ENCODE results near the gene PPCDC. TPM values are rescaled to one million over a fixed set of nuclear protein-coding genes. Genes with fewer than 3 reads are reported as not detected.
"Not testable (repeated sequence)": the region's sequence is repeated elsewhere in the genome, so short reads cannot be mapped to it uniquely, and the experiment has no call there.

The PPCDC gene
- total and polyA plus RNA-seq, 12 donors: 17.4 to 36.4 (median 24.7) TPM

- Histone ChIP-seq H3K9me3 (replicated peaks in 1 of 3) (peaks cover 0 to 7% (median 0%) of the 10 kb centered on the region in 3 donors), H3K36me3 (replicated peaks in 1 of 2) (no peaks in the 10 kb centered on the region), H3K4me3 (no peak overlapping the region), H3K27me3 (no peaks in the 10 kb centered on the region), H3K27ac (no peak overlapping the region), H3K4me1 (replicated peaks in 1 of 2) (no peaks in the 10 kb centered on the region)
- intact Hi-C loops (cut with DNase I): no loop called here
- peak in 2 of 7 donors; percentile 14 to 60 for DNase-seq
- WGBS, 4 donors: 53 to 60% (median 58%) methylated on average over 3 of the region's 3 CpGs
- TF ChIP-seq POLR2A (IDR thresholded peaks at IDR 0.05) (no peak), CTCF (IDR thresholded peaks at IDR 0.05) (no peak)
Observed at GRCh38 chr15:75073197-75073596, 49.8 kb downstream of the PPCDC start.

- intact Hi-C loops (cut with DNase I): no loop called here
- 85 to 97% (median 88%) methylated on average over 2 of the region's 2 CpGs; no CpG with 5 or more reads in 1 of the 4 donors for WGBS, 4 donors
- peak in 2 of 7 donors; percentile 6 to 23 for DNase-seq
Observed at GRCh38 chr15:75076277-75076676, 52.9 kb downstream of the PPCDC start.

GRCh38 chr15:75077551-75077961, 54.2 kb downstream of the PPCDC start:
- WGBS, 4 donors: 80 to 88% (median 85%) methylated on average over 3 to 4 of the region's 4 CpGs

More at GRCh38 chr15:75076277-75076676, 52.9 kb downstream of the PPCDC start:
- Histone ChIP-seq H3K27ac (no peak overlapping the region), H3K4me1 (replicated peaks in 1 of 2) (no peaks in the 10 kb centered on the region), H3K36me3 (replicated peaks in 1 of 2) (no peaks in the 10 kb centered on the region), H3K4me3 (no peak overlapping the region), H3K27me3 (no peaks in the 10 kb centered on the region), H3K9me3 (replicated peaks in 1 of 3) (peaks cover 0 to 7% (median 0%) of the 10 kb centered on the region in 3 donors)
- TF ChIP-seq POLR2A (IDR thresholded peaks at IDR 0.05) (no peak), CTCF (IDR thresholded peaks at IDR 0.05) (no peak)

GRCh38 chr15:75081150-75081549, 57.8 kb downstream of the PPCDC start:
- Histone ChIP-seq H3K4me1 (replicated peaks in 1 of 2) (no peaks in the 10 kb centered on the region), H3K9me3 (replicated peaks in 1 of 3) (no peaks in the 10 kb centered on the region), H3K27me3 (no peaks in the 10 kb centered on the region), H3K27ac (no peak overlapping the region), H3K36me3 (replicated peaks in 1 of 2) (no peaks in the 10 kb centered on the region), H3K4me3 (no peak overlapping the region)
- 92 to 97% (median 94%) methylated on average over 8 of the region's 8 CpGs for WGBS, 4 donors
- TF ChIP-seq POLR2A (IDR thresholded peaks at IDR 0.05): no peak
- no peak for TF ChIP-seq CTCF (IDR thresholded peaks at IDR 0.05)
- DNase-seq: no peak
- intact Hi-C loops (cut with DNase I): no loop called here

More at GRCh38 chr15:75077551-75077961, 54.2 kb downstream of the PPCDC start:
- intact Hi-C loops (cut with DNase I); H3K27ac ChIP-seq; H3K4me3 ChIP-seq; H3K27me3 ChIP-seq; H3K9me3 ChIP-seq (replicated peaks in 1 of 3); H3K36me3 ChIP-seq (replicated peaks in 1 of 2); H3K4me1 ChIP-seq (replicated peaks in 1 of 2): not testable (repeated sequence)
- DNase-seq: peak in 2 of 7 donors; percentile 14 to 40

GRCh38 chr15:75082689-75083088, 59.3 kb downstream of the PPCDC start:
- TF ChIP-seq CTCF (IDR thresholded peaks at IDR 0.05) (no peak), POLR2A (IDR thresholded peaks at IDR 0.05) (no peak)
- Histone ChIP-seq H3K4me1 (replicated peaks in 1 of 2) (no peaks in the 10 kb centered on the region), H3K36me3 (replicated peaks in 1 of 2) (no peaks in the 10 kb centered on the region), H3K9me3 (replicated peaks in 1 of 3) (no peaks in the 10 kb centered on the region), H3K27ac (no peak overlapping the region), H3K27me3 (no peaks in the 10 kb centered on the region), H3K4me3 (no peak overlapping the region)
- DNase-seq: no peak
- intact Hi-C loops (cut with DNase I): no loop called here
- 83 to 91% (median 86%) methylated on average over 1 of the region's 1 CpG for WGBS, 4 donors

GRCh38 chr15:75085708-75086107, 62.3 kb downstream of the PPCDC start:
- DNase-seq; H3K36me3 ChIP-seq (replicated peaks in 1 of 2); H3K27me3 ChIP-seq; H3K4me3 ChIP-seq; H3K9me3 ChIP-seq (replicated peaks in 1 of 3); intact Hi-C loops (cut with DNase I); H3K4me1 ChIP-seq (replicated peaks in 1 of 2); H3K27ac ChIP-seq: not testable (repeated sequence)
- WGBS, 4 donors: 91 to 98% (median 95%) methylated on average over 3 of the region's 3 CpGs

All from adrenal gland (tissue), 12 donors.